Esophagus squamous epithelium (tissue), 5 donors: ENCODE measurements around the gene TTC31. TPM values are rescaled to one million over a fixed set of nuclear protein-coding genes. Genes with fewer than 3 reads are reported as not detected.
A peak's percentile ranks its signal among the peaks of the same experiment; 100 is the strongest.

Experiments used
- DNase-seq: peaks from one replicate; lab custom pipeline; 2025; lab: John Stamatoyannopoulos, UW
- H3K27ac ChIP-seq, 4 donors: fragments of 200-600 bp; sonication (generic); one replicate each; pipeline ENCODE4 v1.5.1; 2016 to 2019; ENCODE audit warnings: mild to moderate bottlenecking in 1 of 4
- H3K27me3 ChIP-seq, 4 donors: fragments of 200-600 bp; sonication (generic); 1 replicate in 3 of 4; 2 replicates in 1 of 4; pipeline versions ENCODE4 v1.5.1 to v1.6.0; 2017 to 2021; ENCODE audit warnings: antibody characterized with exemption in 1 of 4
- H3K36me3 ChIP-seq, 3 donors: fragments of 200-600 bp; sonication (generic); one replicate each; pipeline ENCODE4 v1.5.1; 2016 to 2019
- H3K4me1 ChIP-seq, 3 donors: fragments of 200-600 bp; sonication (generic); one replicate each; pipeline ENCODE4 v1.5.1; 2017 to 2019
- H3K4me3 ChIP-seq, 4 donors: fragments of 200-600 bp; sonication (generic); 1 replicate in 3 of 4; 2 replicates in 1 of 4; pipeline ENCODE4 v1.5.1; 2016 to 2019; ENCODE audit warnings: mild to moderate bottlenecking in 2 of 4, moderate library complexity in 1 of 4
- H3K9me3 ChIP-seq, 3 donors: fragments of 200-600 bp; sonication (generic); one replicate each; pipeline ENCODE4 v1.5.1; 2016 to 2019
- POLR2A ChIP-seq, 4 donors: fragments of 450-650 bp; IDR thresholded peaks; one replicate each; pipeline ENCODE4 v1.6.1; 2017; ENCODE audit warnings: antibody characterized with exemption in 4 of 4, mild to moderate bottlenecking in 4 of 4, moderate library complexity in 3 of 4
- WGBS, 2 donors: methylation state at CpG; one replicate each; pipeline ENCODE4 v1.1.5; 2018; 5-methylcytosine and 5-hydroxymethylcytosine counted together
- intact Hi-C: fragments of 100-400 bp; cut with DNase I; formaldehyde crosslinking; loops from one replicate; pipeline ENCODE4 v1.15.0; 2022
- total RNA-seq, 4 donors: library from RNA; depleted of rRNA; stranded (reverse); fragments of >200 nt; gene quantifications; one replicate each; pipeline ENCODE4 v1.1.0, GENCODE V29; 2016
- TF ChIP-seq, protein P1 (sequence below), 6 experiments: fragments of 450-650 bp in 4 of 6; fragments of 200-600 bp in 2 of 6; sonication (generic) in 2 of 6; IDR thresholded peaks; one replicate each; pipeline ENCODE4 v1.5.1; 2016 to 2019; ENCODE audit warnings: antibody characterized with exemption in 6 of 6, mild to moderate bottlenecking in 4 of 6, moderate library complexity in 4 of 6
- donor health status: DM: yes; HTN: yes; CAD: no.

The TTC31 gene
- total RNA-seq, 4 donors from 2014 or later, result 11.2 to 27.7 (median 17.5) TPM

DNA sequence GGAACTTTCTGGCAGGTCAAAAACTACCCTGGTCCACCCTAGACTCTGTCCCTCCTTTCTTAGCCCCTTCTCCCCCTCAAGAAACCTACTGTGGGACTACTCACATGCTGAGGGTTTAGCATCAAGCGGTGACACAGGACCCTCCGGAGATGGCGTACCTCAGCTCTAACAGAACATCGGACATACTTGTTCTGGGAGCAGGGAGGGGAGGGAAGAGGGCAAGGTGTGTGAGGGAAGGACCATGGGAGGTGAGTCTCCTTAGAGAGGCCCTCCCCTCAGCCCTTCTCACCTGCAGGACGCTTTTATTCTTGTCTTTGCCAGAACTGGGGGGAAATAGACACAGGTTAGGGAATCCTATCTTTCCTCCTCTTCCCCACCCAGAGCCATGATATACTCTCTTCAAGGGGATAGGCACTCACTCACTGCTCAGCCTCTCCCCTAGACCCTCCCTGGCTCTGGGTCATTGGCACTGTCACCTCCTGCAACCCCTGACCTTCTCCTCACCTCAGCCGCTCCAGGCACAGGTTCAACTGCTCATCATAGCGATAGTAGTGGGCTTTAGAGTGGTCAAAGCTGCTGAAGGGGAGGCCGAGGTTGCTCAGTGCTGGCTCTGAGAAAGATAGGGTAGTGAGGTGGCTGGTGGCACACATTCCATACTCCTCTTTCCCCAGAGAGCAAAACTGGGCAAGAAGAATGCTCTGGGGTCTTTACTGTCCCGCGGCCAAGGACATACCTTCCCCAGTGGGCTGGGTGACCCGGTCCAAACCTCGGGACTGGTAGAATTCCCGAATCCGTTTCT is 22.8 kb downstream of the TTC31 start:
- WGBS, 2 donors, result 90 to 92% methylated on average over 12 to 13 of the region's 14 CpGs
- TF ChIP-seq, protein P1, sequence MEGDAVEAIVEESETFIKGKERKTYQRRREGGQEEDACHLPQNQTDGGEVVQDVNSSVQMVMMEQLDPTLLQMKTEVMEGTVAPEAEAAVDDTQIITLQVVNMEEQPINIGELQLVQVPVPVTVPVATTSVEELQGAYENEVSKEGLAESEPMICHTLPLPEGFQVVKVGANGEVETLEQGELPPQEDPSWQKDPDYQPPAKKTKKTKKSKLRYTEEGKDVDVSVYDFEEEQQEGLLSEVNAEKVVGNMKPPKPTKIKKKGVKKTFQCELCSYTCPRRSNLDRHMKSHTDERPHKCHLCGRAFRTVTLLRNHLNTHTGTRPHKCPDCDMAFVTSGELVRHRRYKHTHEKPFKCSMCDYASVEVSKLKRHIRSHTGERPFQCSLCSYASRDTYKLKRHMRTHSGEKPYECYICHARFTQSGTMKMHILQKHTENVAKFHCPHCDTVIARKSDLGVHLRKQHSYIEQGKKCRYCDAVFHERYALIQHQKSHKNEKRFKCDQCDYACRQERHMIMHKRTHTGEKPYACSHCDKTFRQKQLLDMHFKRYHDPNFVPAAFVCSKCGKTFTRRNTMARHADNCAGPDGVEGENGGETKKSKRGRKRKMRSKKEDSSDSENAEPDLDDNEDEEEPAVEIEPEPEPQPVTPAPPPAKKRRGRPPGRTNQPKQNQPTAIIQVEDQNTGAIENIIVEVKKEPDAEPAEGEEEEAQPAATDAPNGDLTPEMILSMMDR (IDR thresholded peaks at IDR 0.05), result no peak
- no peak for TF ChIP-seq POLR2A (IDR thresholded peaks at IDR 0.05)
- no peak for DNase-seq

DNA sequence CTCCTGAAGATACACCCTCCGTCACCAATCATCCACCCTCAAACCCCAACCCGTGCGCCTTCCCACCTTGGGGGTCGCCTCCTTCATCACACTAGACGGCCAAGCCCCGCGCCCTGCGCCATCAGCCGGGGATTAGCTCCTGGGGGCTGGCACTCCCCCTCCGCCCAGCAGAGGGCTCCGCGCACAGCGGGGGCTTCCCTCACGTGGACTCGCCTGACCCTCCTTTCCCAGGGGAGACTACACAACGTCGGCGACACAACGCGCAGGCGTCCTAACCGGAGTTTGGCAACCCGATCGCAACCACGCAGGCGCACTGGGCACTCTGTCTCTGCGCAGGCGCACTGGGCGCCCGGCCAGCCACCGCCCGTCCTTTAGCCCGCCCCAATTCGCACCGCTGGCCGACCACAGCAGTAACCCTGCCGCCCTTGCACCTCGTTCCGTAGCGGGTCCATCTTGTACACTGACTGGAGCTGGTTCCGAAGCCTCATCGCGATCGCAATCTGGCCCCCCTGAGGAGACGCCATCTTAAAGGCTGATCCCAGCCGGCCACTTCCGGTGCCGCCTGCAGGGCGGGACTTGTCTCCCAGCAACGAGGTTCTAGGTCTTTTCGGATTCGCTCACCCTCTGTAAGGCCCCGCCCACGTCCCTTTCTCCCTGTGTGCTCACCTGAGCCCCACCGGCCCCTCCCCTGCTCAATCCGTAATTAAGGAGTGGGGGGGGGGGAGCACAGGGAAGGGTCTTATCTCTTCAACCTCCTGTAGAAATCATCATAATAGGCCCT is 24.5 kb downstream of the TTC31 start, which contains the start of gene PCGF1:
Gene PCGF1 (minus strand): TSS at position 551 of the 781 bp plus-strand sequence. CDS start 27 bp downstream, at position 524.
- DNase-seq, result peak; percentile 89
- Histone ChIP-seq H3K36me3 (peaks cover 0 to 23% (median 9%) of the 10 kb centered on the region in 3 donors), H3K27ac (peak within 1 kb of the TSS; percentile 96 to 99 (median 97)), H3K4me3 (peak within 1 kb of the TSS; percentile 56 to 86 (median 72)), H3K9me3 (no peaks in the 10 kb centered on the region), H3K4me1 (peaks cover 26 to 56% (median 33%) of the 10 kb centered on the region in 3 donors), H3K27me3 (peaks cover 0 to 56% (median 9%) of the 10 kb centered on the region in 4 donors)
- intact Hi-C loops, result no loop called here
- WGBS, 2 donors, result 1% methylated on average over 32 to 37 of the region's 56 CpGs
- TF ChIP-seq POLR2A (IDR thresholded peaks at IDR 0.05), result peak in 3 of 4 donors; percentile 25 to 55 (median 30)
- TF ChIP-seq, protein P1 (IDR thresholded peaks at IDR 0.05), result peak in 5 of 6 experiments; percentile 8 to 38 (median 20)

More for the DNA sequence above, 22.8 kb downstream of the TTC31 start:
- peak overlapping the region in 2 of 4 donors; percentile 69 to 86 for H3K4me3 ChIP-seq
- H3K4me1 ChIP-seq, result peaks cover 32 to 61% (median 37%) of the 10 kb centered on the region in 3 donors
- peaks cover 0 to 56% (median 0%) of the 10 kb centered on the region in 4 donors for H3K27me3 ChIP-seq
- H3K27ac ChIP-seq, result no peak overlapping the region
- intact Hi-C loops, result no loop called here
- H3K9me3 ChIP-seq, result no peaks in the 10 kb centered on the region
- H3K36me3 ChIP-seq, result peaks cover 0 to 23% (median 9%) of the 10 kb centered on the region in 3 donors

DNA sequence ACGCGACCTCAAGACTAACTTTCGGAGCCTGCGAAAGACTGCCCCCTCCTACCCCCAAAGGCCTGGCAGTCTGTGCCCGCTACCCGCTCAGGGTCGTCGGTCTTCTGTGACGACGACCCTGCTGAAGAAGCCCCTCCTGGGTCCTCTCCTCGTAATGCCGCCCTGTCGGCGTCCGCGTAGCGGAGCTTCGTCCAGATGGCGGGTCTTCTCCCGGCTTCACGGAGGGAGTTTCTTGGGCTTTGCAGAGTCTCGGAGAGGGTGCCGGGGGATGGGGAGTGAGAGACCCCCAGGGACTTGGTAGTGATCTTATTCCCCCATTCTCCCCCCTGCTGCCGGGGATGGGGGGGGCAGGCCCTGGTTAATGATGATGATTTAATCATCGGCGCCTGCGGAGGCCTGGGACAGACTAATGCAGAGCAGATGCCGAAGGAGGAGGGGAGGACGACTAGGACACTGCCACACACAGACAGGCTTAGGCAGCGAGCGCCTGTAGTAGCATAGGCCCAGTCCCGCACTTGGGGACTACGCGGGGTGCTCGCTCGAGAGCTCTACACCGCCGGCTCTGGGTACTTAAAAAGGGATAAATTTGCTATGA is 25.1 kb downstream of the TTC31 start:
- peaks cover 26 to 50% (median 28%) of the 10 kb centered on the region in 3 donors for H3K4me1 ChIP-seq
- H3K36me3 ChIP-seq, result peaks cover 0 to 23% (median 9%) of the 10 kb centered on the region in 3 donors
- DNase-seq, result no peak
- H3K27me3 ChIP-seq, result peaks cover 5 to 56% (median 14%) of the 10 kb centered on the region in 4 donors
- no peak for TF ChIP-seq POLR2A (IDR thresholded peaks at IDR 0.05)
- TF ChIP-seq, protein P1 (IDR thresholded peaks at IDR 0.05), result no peak
- WGBS, 2 donors, result 15 to 38% methylated on average over 9 to 20 of the region's 38 CpGs
- intact Hi-C loops, result no loop called here
- no peaks in the 10 kb centered on the region for H3K9me3 ChIP-seq
- H3K4me3 ChIP-seq, result peak overlapping the region; percentile 56 to 86 (median 72)
- H3K27ac ChIP-seq, result peak overlapping the region; percentile 96 to 99 (median 97)

DNA sequence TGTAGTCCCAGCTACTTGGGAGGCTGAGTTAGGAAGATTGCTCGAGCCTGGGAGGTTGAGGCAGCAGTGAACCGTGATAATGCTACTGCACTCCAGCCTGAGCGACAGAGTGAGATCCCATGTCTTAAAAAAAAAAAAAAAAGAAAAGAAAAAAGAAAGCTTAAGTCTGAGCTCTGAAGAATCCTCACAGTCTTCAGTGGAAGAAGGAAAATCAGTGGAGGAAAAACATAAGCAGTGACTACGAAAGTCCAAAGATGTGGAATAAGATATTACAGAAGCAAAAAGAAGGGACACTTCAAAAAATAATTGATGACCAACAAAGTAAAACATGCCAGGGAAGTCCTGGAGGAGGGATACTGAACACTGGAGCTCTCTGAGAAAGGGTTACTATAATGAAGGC is 27.4 kb downstream of the TTC31 start:
- no peak for DNase-seq
- H3K4me1 ChIP-seq, result peaks cover 35 to 50% (median 37%) of the 10 kb centered on the region in 3 donors
- H3K27ac ChIP-seq, result no peak overlapping the region
- no peaks in the 10 kb centered on the region for H3K9me3 ChIP-seq
- WGBS, 2 donors, result 74 to 81% methylated on average over 4 of the region's 4 CpGs
- peaks cover 0 to 12% (median 9%) of the 10 kb centered on the region in 3 donors for H3K36me3 ChIP-seq
- H3K4me3 ChIP-seq, result no peak overlapping the region
- peaks cover 27 to 70% (median 36%) of the 10 kb centered on the region in 4 donors for H3K27me3 ChIP-seq
- TF ChIP-seq, protein P1 (IDR thresholded peaks at IDR 0.05), result no peak
- no peak for TF ChIP-seq POLR2A (IDR thresholded peaks at IDR 0.05)
- intact Hi-C loops, result no loop called here
